ENCODE data around the gene ZBTB11. TPM values are rescaled to one million over a fixed set of nuclear protein-coding genes. Genes with fewer than 3 reads are reported as not detected.

ZBTB11 gene
- total and polyA plus RNA-seq, 9 of the 15 experiments (the other 6 are each of a cell fraction or from before 2014, with no cell fraction given): 6.2 to 31.9 (median 21.4) TPM

- TF ChIP-seq MGA (IDR thresholded peaks at IDR 0.05) (no peak), CCNT2 (IDR thresholded peaks at IDR 0.05; ENCODE audit: borderline replicate concordance, extremely low read depth, insufficient read length, low read depth, low read length) (peak; percentile 80), ZFX (CRISPR knock-in tag; IDR thresholded peaks at IDR 0.05) (peak; percentile 75), PCBP2 (IDR thresholded peaks at IDR 0.05; ENCODE audit: low read depth, low read length, poor library complexity, severe bottlenecking) (no peak), KDM4B (IDR thresholded peaks at IDR 0.05; ENCODE audit: borderline replicate concordance in 2 of 2, low read depth in 1 of 2) (0 out of 4 replicates have a peak, but pooled peaks of 1 of the 2 experiments have one; percentile 28), NFE2L1 (tag; IDR thresholded peaks at IDR 0.05; ENCODE audit: borderline replicate concordance, low read depth) (no peak), CBX2 (IDR thresholded peaks at IDR 0.05; ENCODE audit: insufficient read depth, low read length, poor library complexity, severe bottlenecking) (no peak), HNRNPH1 (optimal IDR thresholded peaks at IDR 0.05; ENCODE audit: low read depth, low read length) (no peak), NBN (IDR thresholded peaks at IDR 0.05; ENCODE audit: low read depth) (no peak), TRIM24 (IDR thresholded peaks at IDR 0.05) (peak in 1 of 2 experiments; percentile 12; a peak in 1 of 4 replicates), POLR2AphosphoS2 (IDR thresholded peaks at IDR 0.05; ENCODE audit: low read length) (no peak), NRF1 (conservative IDR thresholded peaks at IDR 0.05 in 1 of 2, IDR thresholded peaks at IDR 0.05 in 1 of 2) (peak; percentile 85 to 88)
- TF ChIP-seq, protein P1, sequence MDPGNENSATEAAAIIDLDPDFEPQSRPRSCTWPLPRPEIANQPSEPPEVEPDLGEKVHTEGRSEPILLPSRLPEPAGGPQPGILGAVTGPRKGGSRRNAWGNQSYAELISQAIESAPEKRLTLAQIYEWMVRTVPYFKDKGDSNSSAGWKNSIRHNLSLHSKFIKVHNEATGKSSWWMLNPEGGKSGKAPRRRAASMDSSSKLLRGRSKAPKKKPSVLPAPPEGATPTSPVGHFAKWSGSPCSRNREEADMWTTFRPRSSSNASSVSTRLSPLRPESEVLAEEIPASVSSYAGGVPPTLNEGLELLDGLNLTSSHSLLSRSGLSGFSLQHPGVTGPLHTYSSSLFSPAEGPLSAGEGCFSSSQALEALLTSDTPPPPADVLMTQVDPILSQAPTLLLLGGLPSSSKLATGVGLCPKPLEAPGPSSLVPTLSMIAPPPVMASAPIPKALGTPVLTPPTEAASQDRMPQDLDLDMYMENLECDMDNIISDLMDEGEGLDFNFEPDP (CRISPR knock-in tag; IDR thresholded peaks at IDR 0.05): no peak
- TF ChIP-seq, protein P2, sequence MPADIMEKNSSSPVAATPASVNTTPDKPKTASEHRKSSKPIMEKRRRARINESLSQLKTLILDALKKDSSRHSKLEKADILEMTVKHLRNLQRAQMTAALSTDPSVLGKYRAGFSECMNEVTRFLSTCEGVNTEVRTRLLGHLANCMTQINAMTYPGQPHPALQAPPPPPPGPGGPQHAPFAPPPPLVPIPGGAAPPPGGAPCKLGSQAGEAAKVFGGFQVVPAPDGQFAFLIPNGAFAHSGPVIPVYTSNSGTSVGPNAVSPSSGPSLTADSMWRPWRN (IDR thresholded peaks at IDR 0.05; ENCODE audit: low read depth): peak; percentile 53; the same call in 1 of the 2 replicates
These were observed 642 bp downstream of the ZBTB11 start (continued) for GRCh38 chr3:101676216-101676764.

Measured in K562 (cell line).